NCI-H1417 treated with DMSO at 0.1 percent for 48 hours (cell line): Measurements from ENCODE around the gene IL25.

Source experiments
- DNase-seq: peaks from one replicate; lab custom pipeline; 2025; lab: John Stamatoyannopoulos, UW

The IL25 gene

GRCh38 chr14:23353433-23353780 lies 19.2 kb upstream of the IL25 start:
- no peak for DNase-seq

GRCh38 chr14:23354990-23355389 lies 17.6 kb upstream of the IL25 start:
- DNase-seq = no peak

GRCh38 chr14:23355871-23356435 lies 16.7 kb upstream of the IL25 start:
- DNase-seq = no peak

- DNase-seq = no peak
These were observed 15.9 kb upstream of the IL25 start for GRCh38 chr14:23356662-23357061.

- DNase-seq = no peak
These were observed 15.3 kb upstream of the IL25 start for GRCh38 chr14:23357261-23357660.

- no peak for DNase-seq
These were observed 14.6 kb upstream of the IL25 start for GRCh38 chr14:23358042-23358441.

GRCh38 chr14:23358553-23359166 lies 13.9 kb upstream of the IL25 start:
- DNase-seq = no peak

GRCh38 chr14:23359167-23359626 lies 13.4 kb upstream of the IL25 start:
- DNase-seq = no peak

- DNase-seq = no peak
These were observed 12.7 kb upstream of the IL25 start for GRCh38 chr14:23359722-23360447.

- DNase-seq = no peak
These were observed 12.1 kb upstream of the IL25 start for GRCh38 chr14:23360496-23360895.

- DNase-seq = no peak
These were observed 11.3 kb upstream of the IL25 start for GRCh38 chr14:23361320-23361719.

GRCh38 chr14:23361763-23362162 lies 10.8 kb upstream of the IL25 start:
- DNase-seq = no peak

GRCh38 chr14:23362200-23362599 lies 10.4 kb upstream of the IL25 start:
- DNase-seq = no peak

- DNase-seq = no peak
These were observed 8.2 kb upstream of the IL25 start for GRCh38 chr14:23364164-23365035.

GRCh38 chr14:23365036-23365731 lies 7.4 kb upstream of the IL25 start, which contains the start of gene EFS:
EFS (minus strand) TSS chr14:23365172; CDS start chr14:23365025, 147 bp downstream.
- no peak for DNase-seq

GRCh38 chr14:23365732-23366425 lies 6.7 kb upstream of the IL25 start:
- DNase-seq = no peak

- DNase-seq = no peak
These were observed 6.1 kb upstream of the IL25 start for GRCh38 chr14:23366426-23366921.

GRCh38 chr14:23370221-23370620 lies 2.4 kb upstream of the IL25 start:
- no peak for DNase-seq

- no peak for DNase-seq
These were observed 744 bp upstream of the IL25 start for GRCh38 chr14:23371865-23372264.

- DNase-seq = no peak
These were observed 432 bp downstream of the IL25 start for GRCh38 chr14:23373041-23373440.
